Skin epidermis (tissue), 12 donors: ENCODE results near the gene SERP2.

Experiments used
- H3K27ac ChIP-seq, 21 experiments: fragments of 200-600 bp; sonication (generic) in 11 of 21; one replicate each; pipeline ENCODE4 v1.5.0; 2020; ENCODE audit warnings: mild to moderate bottlenecking in 3 of 21, inconsistent platforms in 2 of 21, moderate library complexity in 2 of 21
- H3K4me3 ChIP-seq, 7 experiments: fragments of 200-600 bp; sonication (generic) in 2 of 7; one replicate each; pipeline ENCODE4 v1.5.0; 2020; ENCODE audit warnings: inconsistent platforms in 2 of 7, mild to moderate bottlenecking in 2 of 7, moderate library complexity in 1 of 7

Gene SERP2

DNA sequence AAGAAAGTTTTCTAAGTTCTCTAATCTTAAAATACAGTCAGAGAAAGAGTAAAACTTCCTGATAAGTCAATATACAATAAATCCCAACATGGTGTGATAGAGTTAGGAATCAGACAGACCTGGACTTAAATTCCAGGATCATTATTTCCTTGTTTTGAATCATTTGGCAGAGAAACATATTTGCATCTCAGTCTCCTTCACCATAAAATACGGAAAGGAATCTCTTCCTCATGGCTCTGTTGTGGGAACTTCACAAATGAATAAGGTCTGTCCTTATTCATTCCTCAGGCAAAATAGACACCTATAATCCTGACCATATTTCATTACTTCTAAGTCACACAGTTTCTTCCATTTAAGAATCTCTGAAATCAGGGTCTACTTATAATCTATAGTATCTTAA, 19.3 kb upstream of the SERP2 start:
- no peak overlapping the region for H3K27ac ChIP-seq
- no peak overlapping the region for H3K4me3 ChIP-seq

DNA sequence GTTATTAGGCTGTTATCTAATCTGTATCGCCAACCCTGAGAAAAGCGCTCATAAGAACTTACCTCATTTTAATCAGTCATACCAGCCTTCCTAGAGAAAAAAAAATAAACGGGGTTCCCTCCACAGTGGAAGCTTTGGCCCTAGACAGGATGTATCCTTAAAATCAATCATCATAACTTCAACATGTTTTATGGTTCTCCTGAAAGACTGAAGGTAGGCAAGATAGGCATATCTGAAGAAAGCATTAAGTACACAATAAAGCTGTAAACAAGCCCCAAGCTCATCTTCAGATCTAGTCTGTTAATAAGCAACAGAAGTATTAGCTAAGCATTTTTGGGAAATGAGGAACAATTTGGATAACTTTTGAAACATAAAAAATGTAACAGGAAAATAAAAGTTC, 18.7 kb upstream of the SERP2 start:
- Histone ChIP-seq H3K27ac (no peak overlapping the region), H3K4me3 (no peak overlapping the region)

DNA sequence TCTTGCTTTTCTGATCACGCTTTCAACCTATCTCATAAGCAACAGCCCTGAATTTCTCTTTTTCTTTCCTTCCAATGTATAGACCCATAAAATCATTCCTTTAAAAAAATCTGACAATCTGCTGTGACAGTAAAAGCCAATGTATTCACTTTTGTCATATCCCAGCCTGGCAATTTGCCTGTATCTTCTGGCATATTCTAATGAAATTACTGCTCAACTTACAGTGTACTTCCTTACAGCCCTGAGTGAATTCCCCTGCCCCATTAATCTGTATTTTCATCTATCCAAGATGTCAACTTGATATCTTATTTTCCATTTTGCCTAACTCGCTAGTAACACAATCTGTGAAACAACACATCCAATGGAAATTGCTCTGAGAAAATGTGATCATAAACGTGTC, 18.0 kb upstream of the SERP2 start:
- H3K27ac ChIP-seq = no peak overlapping the region
- no peak overlapping the region for H3K4me3 ChIP-seq

DNA sequence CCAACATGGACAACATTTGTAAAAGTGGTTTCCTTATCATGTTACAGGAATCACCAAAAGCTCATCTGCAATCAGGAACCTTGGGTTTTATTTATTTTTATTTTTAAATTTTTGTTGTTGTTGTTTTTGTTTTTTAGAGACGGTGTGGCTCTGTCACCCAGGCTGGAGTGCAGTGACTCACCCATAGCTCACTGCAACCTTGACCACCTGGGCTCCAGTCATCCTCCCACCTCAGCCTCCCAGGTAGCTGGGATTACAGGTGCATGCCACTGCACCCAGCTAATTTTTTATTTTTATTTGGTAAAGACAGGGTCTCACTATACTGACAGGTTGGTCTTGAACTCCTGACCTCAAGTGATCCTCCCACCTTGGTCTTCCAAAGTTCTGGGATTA, 13.6 kb upstream of the SERP2 start:
- H3K27ac ChIP-seq = no peak overlapping the region
- H3K4me3 ChIP-seq = no peak overlapping the region

DNA sequence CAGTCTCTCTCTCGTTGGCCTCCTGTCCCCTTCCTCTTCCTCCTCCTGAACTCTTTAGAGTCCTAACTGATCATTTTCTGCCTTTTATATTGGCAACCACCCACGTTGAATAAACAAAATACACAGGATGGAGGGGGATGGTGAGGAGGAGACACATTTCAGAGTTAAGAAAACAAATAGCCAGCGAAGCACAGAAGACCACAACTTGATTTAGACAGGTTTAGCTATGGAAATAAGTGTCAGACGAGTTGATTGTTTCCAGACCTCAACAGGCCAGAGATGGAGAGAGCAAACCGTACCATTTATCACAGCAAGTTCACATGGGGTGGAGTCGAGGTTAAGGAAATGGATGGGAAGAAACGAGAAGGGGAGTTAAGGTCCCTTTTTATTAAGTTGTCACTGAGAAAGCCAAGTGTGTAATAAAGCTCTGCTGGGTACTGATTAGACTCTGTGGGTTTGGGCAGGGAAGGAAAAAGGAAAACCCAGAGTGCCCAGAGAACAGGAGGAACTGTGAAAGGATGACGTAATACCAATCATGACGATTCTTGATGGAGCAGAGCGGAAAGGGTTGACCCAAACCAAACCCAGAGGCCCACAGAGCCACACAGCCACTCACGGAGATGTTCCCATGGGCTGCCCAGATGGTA, 11.1 kb upstream of the SERP2 start:
- Histone ChIP-seq H3K4me3 (no peak overlapping the region), H3K27ac (no peak overlapping the region)

DNA sequence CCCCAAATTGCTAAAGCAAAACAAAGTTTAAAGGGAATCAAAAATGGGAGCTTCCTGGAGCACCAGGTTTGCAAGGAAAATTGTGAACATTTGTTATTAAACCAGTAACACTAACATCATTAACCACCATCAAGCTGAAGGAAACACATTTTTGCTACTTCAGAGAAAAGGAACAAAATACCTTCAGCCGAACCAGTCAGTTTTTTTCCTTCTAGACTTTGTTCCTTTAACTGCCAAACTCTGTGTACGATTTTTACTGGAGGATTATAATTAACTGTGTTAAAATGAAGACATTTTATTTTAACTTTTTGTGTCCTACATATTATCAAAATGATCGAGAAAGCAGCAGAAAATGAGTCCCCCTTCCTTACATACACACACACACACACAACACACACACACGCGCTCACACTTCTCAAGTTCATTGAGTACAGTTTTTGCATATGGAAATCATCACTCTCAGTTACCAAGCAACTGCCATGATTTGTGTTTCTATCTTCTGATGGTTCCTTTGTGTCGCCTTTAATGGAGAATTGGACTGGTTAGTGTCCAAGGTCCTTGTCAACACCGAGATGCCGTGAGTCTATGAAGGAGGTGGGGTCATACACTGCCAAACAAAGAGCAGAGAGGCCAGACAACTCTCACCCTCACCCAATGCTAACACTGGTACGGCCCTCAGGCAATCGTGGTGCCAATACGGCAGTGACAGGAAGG, 9.8 kb upstream of the SERP2 start:
- peak overlapping the region in 1 of 21 experiments; percentile 28 for H3K27ac ChIP-seq
- H3K4me3 ChIP-seq = no peak overlapping the region

DNA sequence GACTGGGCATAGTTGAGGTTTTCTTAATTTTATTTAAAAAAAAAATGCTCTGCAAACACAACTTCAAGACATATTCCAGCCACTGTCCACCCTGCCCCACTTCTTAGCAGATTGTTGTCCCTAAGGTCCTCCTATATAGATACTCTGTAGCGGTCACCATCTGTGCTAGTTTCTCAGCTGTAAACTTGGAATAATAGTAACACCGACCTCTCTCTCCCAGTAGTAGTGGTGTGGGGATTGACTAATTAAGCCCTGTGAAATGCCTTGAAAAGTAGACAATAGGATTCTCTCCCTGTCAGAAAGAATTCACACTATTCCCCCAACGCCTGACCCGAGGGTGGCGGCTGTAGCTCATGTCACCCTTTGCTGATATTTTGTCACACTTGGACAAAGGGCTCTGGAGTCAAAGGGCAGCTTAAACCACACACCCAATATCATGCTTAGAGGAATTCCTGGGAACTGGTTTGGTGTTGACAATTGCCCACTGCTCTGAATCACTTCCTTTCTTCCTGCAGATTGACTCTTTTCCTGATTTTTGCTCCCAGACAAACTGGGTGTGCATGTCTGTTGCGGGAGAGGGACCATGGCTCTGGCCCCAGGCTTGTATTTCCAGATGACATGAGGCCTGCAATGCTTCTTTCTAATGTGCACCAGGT, 9.2 kb upstream of the SERP2 start:
- H3K27ac ChIP-seq = peak overlapping the region in 2 of 21 experiments; percentile 5 to 28

DNA sequence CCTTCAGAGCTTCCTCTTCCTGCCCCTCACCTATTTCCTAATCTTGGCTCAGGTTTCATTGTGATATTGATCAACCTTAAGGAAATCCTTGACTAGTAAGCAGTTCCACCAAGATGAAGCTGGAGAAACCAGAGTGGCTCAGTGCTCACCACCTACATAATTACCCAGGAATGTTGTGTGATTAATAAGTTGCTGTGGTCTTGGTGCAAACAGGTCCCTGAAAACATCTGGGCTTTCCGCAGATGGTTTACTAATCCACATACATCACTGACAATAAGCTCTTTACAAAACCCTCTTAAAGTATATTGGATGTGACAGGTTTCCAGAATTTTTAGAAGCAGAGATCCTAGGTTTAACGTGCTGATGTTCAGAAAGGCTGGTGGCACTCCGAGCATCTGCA, 8.6 kb upstream of the SERP2 start:
- H3K27ac ChIP-seq = peak overlapping the region in 1 of 21 experiments; percentile 5
- no peak overlapping the region for H3K4me3 ChIP-seq

More for the DNA sequence above, 9.2 kb upstream of the SERP2 start:
- H3K4me3 ChIP-seq = no peak overlapping the region

DNA sequence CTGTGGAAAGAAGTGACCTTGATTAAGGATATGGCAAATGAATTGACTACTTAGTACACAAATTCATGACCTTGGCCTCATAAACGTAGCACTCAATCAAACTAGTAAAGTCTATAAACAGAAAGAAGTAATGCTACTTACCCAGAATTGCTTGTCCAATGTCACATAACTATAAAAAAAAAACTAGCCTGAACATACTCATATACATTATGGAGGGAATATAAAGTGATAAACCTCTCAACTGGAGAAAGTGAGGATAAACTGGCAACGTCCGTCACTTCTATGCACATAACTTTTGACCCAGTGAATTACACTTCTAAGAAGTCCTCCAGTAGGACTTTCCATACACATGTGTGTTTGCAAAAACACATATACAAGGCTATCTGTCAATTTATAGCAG, 7.7 kb upstream of the SERP2 start:
- H3K27ac ChIP-seq = no peak overlapping the region

DNA sequence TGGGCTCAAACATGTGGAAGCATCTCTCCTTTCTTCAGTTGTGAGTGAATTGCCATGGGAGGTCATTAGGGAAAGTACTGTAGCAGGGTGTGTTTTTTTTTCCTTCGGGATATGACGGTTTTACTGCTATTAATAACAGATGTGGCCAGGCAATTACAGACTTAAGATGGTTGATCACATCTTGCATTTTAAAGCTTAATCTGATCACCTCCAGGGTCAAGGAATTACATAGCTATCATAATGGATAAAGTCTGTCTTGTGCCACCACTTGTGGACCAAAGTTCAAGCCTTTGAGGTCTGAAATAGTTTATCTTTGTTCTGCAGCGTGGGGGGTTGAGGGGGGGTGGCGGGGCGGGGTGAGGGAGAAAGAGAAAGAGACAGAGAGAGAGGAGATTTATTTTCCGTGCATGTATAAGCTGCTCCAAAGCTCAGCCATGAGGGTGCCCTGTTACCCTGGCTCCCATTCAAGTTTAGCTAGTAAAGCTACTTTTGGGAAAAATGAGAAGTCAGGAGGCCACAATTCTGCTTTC, 5.5 kb upstream of the SERP2 start:
- Histone ChIP-seq H3K4me3 (no peak overlapping the region), H3K27ac (no peak overlapping the region)

More for the DNA sequence above, 7.7 kb upstream of the SERP2 start:
- no peak overlapping the region for H3K4me3 ChIP-seq

DNA sequence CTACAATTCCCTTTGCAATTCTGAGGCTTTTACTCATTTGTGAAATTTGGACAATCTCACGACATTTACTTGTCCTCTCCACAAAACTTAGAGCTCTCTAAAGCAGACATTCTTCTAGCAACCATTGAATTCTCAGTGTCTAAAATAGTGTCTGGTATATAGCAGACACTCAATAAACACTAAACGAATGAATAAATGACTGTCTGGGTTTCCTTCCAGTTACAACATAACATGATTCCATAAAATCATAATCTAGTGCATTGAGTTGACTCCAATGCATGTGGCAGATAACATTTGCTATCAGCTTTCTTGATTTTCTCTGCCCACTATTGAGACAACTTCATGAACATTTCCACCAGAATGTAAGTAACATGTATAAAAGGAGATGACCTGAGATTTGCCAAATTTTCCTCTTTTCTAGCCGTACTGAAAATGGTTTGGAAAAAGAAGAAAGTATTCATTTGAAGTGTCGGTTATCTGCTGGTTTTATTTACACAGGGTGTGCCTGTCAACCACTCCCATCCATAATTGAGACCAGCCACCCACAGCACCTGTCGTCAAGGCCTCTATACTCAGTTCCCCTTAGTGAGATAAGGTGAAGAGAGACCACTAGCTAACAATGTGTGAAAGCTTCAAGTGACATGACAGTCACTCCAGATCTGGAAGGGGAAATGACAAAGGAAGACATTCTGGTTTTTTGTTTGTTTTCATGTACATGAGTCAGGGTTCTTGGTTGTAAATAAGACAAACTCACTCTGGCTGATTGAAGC, 4.8 kb upstream of the SERP2 start:
- Histone ChIP-seq H3K4me3 (no peak overlapping the region), H3K27ac (no peak overlapping the region)

DNA sequence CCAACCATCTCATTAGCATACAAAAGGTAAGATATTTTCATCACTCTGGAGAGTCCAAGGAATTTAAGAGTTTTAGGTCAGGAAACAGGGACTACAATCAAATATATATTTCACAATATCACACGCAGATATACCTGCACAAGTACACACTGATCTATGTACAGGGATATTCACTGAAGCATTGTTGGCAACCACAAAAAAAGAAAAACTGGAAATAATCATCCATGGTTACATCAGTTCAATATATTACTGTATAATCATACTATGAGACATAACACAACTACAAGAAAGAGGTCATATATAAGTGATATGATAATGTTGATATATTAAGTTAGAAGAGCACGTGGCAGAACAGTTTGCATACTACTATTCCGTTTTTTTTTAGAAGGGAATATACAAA, 2.2 kb upstream of the SERP2 start:
- Histone ChIP-seq H3K4me3 (no peak overlapping the region), H3K27ac (no peak overlapping the region)

DNA sequence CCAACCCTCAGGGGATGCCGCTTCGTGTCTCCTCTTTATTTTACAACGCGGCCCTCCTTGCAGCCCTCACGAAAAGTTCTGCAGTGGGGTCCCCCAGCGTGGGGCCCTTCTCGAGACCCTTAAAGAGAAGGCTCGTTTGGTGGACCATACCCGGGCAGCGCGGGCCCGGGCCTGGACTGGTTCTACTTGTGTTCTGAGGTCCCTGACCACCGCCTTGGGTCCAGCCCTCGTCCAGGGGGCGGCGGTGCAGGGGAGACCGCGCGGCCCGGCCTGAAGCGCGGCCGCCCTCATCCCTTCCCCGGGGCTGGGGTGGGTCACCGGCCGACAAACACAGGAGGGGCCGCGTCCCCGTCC, 400 bp upstream of the SERP2 start:
- peak overlapping the region; percentile 23 to 52 (median 36) for H3K4me3 ChIP-seq
- peak overlapping the region in 5 of 21 experiments; percentile 17 to 39 (median 32) for H3K27ac ChIP-seq

DNA sequence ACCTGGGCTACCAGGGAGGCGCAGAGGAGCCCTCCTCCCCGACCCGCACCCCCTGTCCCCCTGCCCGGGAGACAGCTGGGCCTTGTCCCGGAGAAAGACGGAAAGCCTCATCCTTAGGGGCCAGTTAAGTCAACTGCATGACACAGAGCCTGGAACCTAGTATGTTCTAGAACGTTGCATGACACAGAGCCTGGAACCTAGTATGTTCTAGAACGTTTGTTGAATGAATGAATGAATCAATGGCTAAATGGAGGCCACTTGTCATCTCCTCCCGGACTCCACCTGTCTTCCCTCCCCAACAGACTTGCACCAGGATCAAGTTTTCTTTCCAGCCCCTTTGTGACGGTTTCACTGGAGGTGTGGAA, 706 bp downstream of the SERP2 start:
- peak overlapping the region in 4 of 21 experiments; percentile 17 to 62 (median 26) for H3K27ac ChIP-seq
- peak overlapping the region in 5 of 7 experiments; percentile 35 to 52 (median 40) for H3K4me3 ChIP-seq

DNA sequence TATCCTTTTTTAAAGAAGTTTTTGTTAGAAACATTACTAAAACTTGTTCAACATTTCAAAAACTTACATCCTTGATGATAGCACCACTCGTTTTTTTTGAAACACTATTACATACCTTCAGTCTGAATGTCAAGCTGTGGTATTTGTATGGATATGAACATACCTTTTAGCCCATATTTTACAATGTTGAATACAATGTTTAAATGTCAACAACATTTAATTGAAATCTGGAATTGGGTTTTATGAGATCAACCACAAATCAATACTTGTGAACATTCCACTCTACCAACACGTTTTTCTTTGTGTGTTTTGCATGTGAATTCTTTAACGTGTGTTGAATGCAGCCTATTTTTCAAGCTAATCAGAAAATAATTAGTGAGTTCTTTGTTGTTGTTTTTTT, 4.7 kb downstream of the SERP2 start:
- no peak overlapping the region for H3K27ac ChIP-seq

DNA sequence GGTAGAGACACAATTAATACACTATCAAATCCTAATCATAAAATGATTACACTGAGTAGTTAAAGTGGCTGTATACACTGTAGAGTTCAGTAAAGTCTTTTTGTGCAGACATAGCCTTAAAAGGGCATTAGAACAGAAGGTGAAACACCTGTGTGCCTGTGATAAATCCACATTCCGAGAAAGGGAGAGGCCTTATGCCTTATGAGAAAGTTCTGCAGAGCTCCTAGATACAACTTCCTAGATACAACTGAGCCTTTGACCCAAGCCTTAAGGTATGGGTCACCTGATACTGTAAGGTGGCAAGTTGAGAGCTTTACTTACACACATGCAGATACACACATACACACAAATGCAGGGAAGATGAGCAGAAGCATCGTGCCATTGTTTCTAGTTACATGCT, 6.3 kb downstream of the SERP2 start:
- Histone ChIP-seq H3K4me3 (no peak overlapping the region), H3K27ac (peak overlapping the region in 2 of 21 experiments; percentile 46 to 62)

More for the DNA sequence above, 4.7 kb downstream of the SERP2 start:
- no peak overlapping the region for H3K4me3 ChIP-seq

DNA sequence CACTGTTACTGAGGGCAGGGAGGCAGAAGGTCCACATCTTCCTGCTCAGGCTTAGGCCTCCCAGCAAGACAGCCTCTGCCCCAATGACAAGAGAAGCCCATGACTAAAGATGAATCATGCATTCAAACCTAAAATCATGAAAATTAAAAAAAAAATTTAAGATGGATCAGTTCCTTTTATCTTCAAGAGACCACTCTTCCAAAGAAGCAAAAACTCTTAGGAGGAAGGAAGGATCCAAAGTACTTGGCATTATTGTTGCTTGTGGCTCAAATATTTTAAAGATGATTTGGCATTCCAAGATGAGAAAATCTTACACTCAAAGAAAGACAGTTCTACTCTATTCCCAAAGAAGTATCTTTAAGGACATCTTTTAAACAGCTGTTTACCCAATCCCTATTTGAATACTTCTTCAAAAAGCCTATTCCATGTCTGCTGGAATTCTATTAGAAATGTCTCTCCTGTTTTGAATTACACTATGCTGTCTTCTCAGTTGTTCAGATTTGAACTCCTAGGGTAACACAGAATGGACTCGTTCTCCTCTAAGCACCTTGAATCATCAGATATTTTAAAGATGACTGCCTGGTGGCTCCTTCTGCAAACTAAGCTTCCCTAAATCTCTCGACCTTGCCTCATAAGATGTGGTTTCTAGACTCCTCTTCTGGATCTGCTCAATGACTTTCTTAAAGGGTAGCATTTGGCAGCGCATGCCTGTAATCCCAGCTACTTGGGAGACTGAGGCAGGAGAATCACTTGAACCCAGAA, 7.0 kb downstream of the SERP2 start:
- peak overlapping the region in 1 of 21 experiments; percentile 62 for H3K27ac ChIP-seq
- H3K4me3 ChIP-seq = no peak overlapping the region

DNA sequence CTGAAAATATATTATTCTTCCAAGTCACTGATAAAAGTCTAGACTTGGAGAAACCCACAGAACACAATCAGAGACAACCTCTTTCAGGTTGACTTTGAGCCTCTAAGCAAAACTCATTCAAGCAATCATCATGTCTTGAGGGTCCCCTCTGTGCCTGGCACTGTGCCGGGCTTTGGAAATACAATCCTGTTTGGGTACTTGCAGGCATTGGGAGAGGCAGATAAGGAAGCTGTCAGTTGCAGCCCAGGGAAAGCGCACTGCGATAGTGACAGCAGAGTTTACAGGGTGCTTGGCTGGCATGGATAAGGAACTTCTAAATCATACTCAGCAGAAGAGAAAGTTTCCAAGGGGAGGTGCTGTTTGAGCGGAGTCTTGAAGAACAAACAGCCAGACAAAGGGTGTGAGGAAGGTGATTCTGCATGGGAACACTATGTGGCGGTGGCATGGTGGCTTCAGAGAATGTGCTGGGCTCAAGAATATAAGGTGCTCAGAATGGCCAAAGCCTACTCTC, 9.1 kb downstream of the SERP2 start:
- H3K4me3 ChIP-seq = no peak overlapping the region
- H3K27ac ChIP-seq = no peak overlapping the region

DNA sequence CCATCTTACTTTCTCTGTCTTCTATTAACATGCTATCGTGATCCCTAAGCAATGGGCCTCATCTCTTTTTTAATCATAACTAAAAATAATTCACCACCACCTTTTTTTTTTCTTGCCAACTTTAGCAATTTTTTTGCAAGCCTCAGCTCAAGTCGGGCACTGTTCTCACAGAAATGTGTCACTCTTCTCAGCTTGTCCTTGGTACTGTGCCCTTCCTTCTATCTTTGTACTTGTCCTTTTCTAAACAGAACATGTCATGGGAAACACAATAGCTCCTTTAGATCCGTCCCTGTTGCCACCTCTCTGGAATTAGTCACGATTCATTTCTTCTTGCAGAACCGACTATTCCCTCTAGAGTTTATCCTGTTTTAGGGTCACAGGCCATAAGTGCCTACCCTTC, 10.3 kb downstream of the SERP2 start:
- Histone ChIP-seq H3K27ac (no peak overlapping the region), H3K4me3 (no peak overlapping the region)
